ENCODE measurements around the gene APBA1.

- no peak for TF ChIP-seq PPARA (CRISPR knock-in tag; IDR thresholded peaks at IDR 0.05; ENCODE audit: borderline replicate concordance)
- TF ChIP-seq ARNTL (CRISPR knock-in tag; IDR thresholded peaks at IDR 0.05; ENCODE audit: borderline replicate concordance, low read depth) = no peak
- no peak for TF ChIP-seq BACH2 (CRISPR knock-in tag; IDR thresholded peaks at IDR 0.05; ENCODE audit: borderline replicate concordance)
- no peak for TF ChIP-seq TCF4 (CRISPR knock-in tag; IDR thresholded peaks at IDR 0.05; ENCODE audit: borderline replicate concordance)
- TF ChIP-seq ISL1 (CRISPR knock-in tag; IDR thresholded peaks at IDR 0.05) = no peak
- no peak for TF ChIP-seq CREB5 (CRISPR knock-in tag; IDR thresholded peaks at IDR 0.05; ENCODE audit: low read depth)
- no peak for TF ChIP-seq PATZ1 (CRISPR knock-in tag; IDR thresholded peaks at IDR 0.05; ENCODE audit: borderline replicate concordance)
- TF ChIP-seq RARB (CRISPR knock-in tag; IDR thresholded peaks at IDR 0.05) = no peak
Observed at GRCh38 chr9:69593756-69594155, 78.4 kb downstream of the APBA1 start.

Data from SK-N-SH treated with all-trans-retinoic acid at 6 μM for 48 hours (cell line).